Fibroblast of pulmonary artery (primary cell): ENCODE results near the gene ANKRD30A.

ENCODE experiments used
- DNase-seq: peaks from one replicate; pipeline ENCODE4 v3.0.0-alpha.2; 2010; ENCODE audit warnings: low read depth
- H3K4me3 ChIP-seq: replicated peaks from 2 replicates; pipeline ENCODE4 v1.5.1; 2011; ENCODE audit warnings: low read depth, mild to moderate bottlenecking, control low read depth, low read length, moderate library complexity
- CTCF ChIP-seq: IDR thresholded peaks from 2 replicates; pipeline ENCODE4 v1.5.1; 2011; ENCODE audit warnings: mild to moderate bottlenecking, control low read depth, low read length, inconsistent platforms; ENCODE audit errors: missing control alignments

The ANKRD30A gene

DNA sequence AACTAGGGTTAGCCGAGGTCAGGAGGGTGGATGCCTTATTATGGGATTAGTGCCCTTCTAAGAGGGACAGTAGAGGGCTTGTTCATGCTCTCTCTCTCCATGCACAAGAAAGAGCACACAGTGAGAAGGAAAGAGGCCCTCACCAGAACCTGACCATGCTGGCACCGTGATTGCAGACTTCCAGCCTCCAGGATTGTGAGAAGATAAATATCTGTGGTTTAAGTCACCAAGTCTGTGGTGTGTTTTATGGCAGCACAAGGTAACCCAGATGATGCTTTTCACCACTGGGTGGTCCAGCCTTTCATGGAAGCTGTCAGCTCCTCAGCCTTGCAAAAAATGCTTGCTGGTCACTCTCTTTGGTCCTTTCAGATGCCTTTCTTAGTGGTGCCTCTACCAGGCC is 175.9 kb downstream of the ANKRD30A start:
- DNase-seq, result no peak
- H3K4me3 ChIP-seq, result no peak overlapping the region
- TF ChIP-seq CTCF, result no peak

DNA sequence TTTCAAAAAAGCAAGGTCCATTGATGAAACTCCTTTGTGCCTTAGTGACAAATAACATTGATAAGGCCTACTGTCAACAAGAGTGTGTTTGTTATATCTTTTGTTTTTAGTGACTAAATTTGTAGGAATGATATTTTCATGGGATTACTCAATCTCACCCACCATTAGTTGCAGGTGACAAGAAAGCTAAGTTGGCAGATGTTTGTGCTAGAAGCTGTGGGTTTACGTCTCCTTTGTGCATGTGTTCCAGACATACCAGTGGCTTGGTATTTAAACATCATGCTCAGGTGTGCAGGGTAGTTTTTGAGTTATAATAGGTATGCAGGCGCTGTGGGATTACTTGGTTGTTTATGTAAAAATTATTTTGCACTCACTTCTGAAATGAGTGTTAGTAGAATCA is 178.6 kb downstream of the ANKRD30A start:
- no peak for TF ChIP-seq CTCF
- no peak overlapping the region for H3K4me3 ChIP-seq
- DNase-seq, result no peak

DNA sequence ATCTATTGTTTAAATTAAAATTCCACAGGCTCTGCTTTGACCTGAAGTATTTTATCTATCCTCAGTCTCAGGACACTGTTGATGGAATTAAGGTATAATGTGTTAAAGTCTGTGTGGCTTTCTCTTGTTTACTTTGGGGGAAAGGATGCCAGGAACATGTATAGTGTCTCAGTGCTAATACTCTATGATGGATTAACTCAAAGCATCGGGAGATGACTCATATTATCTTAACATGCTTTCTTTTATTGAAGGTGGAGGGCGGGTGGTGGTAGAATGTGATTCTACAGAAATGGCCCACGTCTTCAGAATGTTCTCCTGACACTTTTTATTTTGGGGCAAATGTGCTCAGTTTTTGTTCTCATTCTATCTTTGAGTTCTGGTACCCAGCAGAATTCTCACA is 189.0 kb downstream of the ANKRD30A start:
- no peak for DNase-seq
- no peak overlapping the region for H3K4me3 ChIP-seq
- no peak for TF ChIP-seq CTCF

- H3K4me3 ChIP-seq, result no peak overlapping the region
- no peak for TF ChIP-seq CTCF
- no peak for DNase-seq
Observed at GRCh38 chr10:37314862-37315261, 189.5 kb downstream of the ANKRD30A start.

DNA sequence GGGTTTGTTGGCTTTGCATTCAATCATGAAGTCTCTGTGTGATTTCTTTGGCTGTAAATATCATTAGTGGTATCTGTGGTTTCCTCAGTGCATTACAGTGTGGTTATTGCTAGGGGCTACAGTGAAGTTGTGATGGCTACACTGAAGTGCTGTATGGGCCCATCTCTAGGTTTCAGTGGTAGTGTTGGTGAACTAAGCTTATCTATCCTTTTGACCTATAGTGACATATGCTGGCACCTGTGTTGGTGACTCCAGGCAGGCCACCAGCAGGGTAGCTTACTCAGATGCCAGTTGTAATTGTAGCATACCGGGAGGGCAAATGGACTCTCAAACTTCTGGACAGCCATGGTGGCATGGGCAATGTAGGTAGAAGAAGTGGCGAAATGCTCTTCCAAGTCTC is 219.0 kb downstream of the ANKRD30A start:
- no peak overlapping the region for H3K4me3 ChIP-seq
- TF ChIP-seq CTCF, result no peak
- DNase-seq, result no peak

DNA sequence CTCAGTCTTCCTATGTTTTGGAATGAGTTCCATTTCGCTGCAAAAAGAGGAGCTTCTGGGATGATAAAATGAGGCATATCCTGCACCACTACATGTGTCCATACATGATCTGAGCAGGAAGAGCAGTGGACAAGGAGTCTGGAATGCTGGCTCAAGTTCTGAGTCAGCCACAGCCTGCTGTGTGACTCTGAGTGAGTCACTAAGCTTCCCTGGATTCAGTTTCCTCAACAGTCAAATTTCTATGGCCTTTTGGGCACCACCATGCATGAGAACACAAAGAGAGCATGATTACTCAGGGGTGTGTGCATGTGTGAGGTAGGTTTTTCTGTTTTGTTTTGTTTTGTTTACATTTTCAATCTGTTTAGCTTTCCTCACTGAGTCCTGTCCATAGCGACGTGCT is 254.6 kb downstream of the ANKRD30A start:
- TF ChIP-seq CTCF, result no peak
- H3K4me3 ChIP-seq, result no peak overlapping the region
- DNase-seq, result no peak

DNA sequence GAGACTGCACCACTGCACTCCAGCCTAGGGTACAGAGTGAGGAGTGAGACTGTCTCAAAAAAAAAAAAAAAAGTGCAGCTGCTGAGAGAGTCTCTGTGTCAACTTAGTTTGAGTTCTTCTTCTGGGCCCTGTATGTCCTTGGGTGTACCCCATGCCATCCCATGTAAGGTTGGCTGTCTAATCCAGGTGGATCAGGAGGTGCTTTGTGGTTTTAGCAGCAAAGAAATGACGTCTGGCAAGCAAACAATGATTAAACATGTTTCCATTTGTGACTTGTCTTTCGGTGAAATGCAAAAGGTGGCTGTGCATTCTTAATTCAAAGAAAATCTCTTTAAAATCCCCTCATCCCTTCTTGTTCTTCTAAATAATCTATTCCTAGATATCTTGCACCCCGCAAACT is 255.9 kb downstream of the ANKRD30A start:
- no peak overlapping the region for H3K4me3 ChIP-seq
- TF ChIP-seq CTCF, result no peak
- DNase-seq, result no peak
